CD4-positive, alpha-beta T cell treated with Interleukin-6 at 100 ng/mL for 8 hours (primary cell): ENCODE data around the gene TEX35.

ENCODE experiments used
- DNase-seq: peaks from one replicate; pipeline ENCODE4 v3.0.0-alpha.2; 2020; ENCODE audit warnings: mixed read lengths, low spot score

Gene TEX35

DNA sequence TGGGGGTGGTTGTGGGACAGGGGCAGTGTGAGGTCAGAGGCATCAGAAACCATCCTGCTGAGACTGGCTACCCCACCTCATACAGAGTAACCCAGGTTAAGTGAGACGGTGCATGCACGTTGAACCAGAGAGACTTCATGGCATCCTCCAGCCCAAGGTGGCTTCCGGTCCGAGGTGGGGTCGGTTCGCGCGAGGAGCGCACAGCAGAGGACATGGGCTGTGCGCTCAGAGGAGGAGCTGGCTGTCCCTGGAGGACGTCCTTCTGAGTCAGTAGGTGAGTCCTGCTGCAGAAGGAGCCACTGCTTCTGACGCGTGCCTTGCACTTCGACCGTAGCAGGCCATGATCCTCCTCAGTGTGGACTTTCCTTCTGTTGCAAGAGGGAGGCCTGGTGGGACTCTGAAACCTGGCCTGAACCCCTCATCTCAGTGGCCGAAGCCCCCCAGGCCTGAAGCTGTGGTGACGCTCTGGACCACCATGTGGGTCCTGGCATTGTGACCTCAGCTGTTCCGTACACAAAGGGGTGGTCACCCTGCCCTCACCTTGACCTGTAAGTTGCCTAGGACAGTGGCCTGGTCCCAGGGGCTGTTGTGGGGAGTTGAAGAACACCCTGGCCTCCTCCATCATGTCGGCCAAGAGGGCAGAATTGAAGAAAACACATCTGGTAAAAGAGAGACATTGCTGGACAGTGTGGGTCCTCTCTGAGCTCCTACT is at the start of gene TEX35:
Gene TEX35, plus strand, starts transcription at position 544 of the 712 bp plus-strand sequence. Its CDS starts 80 bp downstream, at position 624.
- DNase-seq: no peak

DNA sequence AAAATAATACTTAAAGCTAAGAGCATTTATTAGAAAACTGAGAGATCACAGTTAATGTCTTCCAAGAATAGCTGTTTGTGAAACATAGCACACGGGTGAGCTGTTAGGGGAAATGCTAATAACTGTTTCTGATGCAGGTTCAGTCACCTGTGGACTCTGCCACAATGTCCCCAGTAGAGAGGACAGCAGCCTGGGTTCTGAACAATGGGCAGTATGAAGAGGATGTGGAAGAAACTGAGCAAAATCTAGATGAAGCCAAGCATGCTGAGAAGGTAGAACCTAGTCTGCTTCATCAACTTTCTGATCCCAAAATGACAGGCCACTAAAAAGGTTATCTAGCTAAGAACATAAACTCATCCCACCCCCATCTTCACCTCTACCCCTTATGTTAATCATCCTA is 48.8 kb upstream of the TEX35 start:
- DNase-seq: no peak

DNA sequence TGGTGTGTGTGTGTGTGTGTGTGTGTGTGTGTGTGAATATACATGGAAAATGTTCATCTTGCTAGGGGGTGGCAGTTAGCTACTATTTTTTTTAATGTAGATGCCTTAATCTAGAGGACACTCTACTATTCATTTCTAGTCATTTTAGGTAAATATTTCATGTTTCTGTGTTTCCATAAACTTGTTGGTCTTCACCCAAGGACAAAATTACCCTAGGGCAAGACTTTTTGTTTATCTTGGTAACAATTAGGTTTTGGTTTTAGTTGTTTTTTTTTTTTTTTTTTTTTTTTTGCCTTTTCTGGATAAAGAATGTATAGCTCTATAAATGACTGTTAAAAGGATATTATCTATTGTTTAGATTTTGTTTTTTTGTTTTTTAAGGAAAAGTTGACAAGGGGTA is 48.3 kb upstream of the TEX35 start:
- DNase-seq: no peak

DNA sequence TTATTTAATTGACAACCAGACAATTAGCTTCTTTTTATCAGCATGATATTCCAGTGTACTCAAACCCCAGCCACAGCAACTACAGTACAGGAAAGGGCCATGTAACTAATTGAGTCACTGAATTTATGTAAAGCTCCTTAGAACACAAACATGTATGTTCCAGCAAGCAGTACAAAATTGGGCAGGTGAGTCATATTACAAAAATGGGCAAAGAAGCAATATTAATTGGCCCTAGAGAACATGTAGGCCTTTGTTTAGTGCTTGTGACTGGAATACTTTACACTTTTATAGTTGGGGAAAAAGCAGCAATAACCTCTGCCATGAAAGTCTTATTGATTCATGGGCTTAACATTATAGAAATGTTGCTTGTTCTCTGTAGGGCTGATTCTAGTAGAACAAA is 47.9 kb upstream of the TEX35 start:
- DNase-seq: no peak

DNA sequence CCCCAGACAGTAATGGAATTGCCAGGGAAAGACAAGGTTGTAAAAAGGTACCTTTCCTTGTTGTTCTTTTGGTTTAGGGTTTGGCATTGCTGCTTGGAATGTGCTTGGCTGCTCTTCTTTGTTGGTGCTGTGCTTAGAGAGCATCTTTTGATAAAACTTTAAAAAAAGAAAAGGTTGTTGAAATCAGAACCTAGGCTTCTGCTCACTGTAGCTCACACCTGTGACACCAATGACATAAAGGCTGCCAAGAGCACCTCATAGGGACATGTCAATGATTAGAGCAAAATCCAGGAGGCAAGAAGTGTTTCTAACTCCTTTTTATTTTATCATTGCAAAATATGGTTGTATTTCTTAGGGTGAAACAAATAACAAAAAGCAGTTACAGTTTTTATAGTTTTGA is 45.1 kb upstream of the TEX35 start:
- no peak for DNase-seq

DNA sequence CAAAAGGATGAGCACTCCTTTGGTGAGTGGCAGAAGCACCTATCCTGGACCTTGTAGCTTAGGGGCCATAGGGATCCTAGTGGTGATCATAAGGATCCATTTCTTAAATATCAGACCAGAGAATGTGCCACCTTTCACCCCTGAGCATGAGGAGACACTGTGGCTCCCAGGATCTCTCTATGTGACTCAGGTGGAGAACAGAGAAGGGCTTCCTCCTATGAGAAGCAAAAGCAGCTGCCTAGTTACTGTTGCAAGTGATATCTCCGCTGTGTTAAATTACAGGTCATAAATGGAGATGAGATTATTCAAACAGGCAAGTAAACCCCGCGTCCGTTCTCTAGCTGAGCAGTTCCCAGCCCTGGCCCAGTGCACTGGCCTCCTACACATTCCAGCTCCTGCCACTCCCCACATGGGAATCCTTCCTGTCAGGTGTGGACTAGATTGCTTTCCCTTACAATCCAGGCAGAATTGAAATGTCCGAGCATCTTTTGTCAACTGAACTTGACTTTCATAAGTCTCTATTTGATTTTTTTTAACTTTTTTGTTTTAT is 42.4 kb upstream of the TEX35 start:
- DNase-seq: no peak

DNA sequence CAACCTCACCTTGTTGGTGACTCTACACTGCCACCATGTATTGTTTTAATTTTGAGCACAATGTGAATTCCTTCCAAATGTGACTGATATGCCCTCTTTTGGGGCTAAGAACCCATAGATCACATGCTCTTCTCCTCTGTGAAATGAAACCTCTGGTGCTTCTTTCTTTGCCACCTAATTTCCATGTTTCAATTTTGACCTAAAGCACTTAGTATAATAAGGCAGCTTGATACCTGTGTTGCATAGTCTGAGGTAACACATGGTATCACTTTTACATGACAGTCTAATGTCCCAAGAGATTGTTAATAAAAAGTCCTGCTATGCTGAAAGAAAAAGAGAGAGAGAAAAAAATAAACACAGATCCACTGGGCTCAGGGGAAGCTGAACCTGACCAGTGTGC is 40.4 kb upstream of the TEX35 start:
- no peak for DNase-seq

DNA sequence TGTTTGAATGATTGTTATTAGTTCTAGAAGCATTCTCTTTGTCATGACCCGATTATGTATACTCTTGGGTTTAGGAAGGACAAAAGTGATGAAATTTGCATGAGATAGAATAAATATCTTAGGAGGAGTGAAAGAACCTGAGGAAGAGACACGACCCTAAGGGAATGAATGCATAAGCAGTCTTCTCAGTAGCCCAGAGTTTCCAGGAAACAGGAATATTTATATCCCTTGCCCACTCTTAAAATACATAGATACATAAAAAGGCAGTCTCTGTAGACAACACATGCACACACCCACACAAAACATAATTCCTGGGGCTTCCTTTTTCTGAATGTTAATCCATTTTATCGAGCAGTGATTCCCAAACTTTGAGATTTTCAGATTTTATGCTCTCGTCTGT is 35.5 kb upstream of the TEX35 start:
- DNase-seq: no peak

DNA sequence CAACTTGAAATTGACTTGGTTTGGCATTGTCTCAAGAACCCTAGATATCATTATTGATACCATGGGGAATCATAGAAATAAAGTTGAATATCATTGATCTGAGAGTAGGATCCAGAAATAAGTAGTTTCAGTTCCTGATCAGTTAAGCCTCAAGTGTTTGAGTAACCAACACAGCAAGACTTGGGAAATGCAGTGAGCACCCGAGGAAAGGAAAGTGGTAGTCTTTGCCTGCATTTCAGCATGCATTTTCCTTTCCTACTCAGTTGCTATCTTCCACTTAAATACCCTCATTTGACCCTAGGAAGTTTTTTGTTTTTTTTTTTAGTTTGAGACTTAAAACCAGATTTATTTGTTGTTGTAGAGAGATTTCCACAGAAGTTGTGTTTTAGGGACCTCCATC is 35.1 kb upstream of the TEX35 start:
- DNase-seq: no peak

DNA sequence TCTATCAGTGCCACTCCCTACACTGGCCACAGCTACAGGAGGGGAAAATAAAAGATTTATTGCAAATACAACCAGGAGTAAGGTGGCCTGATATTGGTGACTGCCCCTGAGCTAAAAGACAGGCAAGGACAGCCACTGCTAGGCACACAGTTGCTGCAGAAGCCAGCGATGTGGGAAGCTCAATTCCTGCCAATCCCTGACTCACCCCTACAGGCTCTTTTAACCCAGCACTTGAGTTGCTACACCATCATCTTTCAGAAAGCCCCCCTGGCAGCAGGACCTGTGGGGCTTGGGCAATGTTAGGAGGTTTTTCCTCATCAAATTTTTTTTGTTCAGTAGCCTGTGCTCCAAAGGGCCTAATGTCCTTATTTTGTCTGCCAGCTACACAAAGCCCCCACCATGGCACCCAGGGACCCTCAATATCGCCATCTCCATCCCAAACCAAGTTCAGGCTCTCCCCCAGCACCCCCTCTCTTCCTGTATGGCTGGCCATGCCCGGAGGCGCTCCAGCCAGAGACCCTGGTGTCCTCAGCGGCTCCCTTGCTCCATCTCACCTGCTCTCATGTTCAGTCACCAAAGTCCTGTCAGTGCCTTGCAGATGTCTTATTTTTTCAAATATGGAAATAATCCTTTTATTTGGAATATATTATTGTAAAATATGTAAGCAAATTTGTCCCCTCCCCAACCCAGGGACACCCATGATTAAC is 29.5 kb upstream of the TEX35 start:
- DNase-seq: no peak

DNA sequence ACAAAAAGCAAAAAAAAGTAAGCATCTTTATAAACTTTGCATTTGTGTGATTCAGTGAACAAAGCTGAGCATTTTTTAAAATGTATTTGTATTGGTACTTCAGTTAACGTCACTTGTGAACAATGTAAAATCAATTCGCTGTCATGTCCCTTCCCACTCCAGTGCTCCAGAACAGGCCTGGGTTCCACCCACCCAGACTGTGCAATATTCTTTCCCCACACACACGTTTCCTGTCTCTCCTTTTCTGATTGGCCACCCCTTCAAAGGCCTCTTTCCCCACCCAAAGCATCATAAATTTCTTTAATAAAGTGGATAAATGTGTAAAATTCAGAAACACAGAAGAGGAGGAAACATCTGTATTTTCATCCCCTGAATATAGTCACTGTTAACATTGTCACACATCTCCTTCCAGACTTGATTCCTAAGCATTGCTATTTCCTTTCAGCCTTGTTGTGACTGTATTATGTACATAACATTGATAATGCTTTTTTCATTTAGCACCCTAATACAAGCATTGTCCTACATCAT is 28.1 kb upstream of the TEX35 start:
- no peak for DNase-seq

DNA sequence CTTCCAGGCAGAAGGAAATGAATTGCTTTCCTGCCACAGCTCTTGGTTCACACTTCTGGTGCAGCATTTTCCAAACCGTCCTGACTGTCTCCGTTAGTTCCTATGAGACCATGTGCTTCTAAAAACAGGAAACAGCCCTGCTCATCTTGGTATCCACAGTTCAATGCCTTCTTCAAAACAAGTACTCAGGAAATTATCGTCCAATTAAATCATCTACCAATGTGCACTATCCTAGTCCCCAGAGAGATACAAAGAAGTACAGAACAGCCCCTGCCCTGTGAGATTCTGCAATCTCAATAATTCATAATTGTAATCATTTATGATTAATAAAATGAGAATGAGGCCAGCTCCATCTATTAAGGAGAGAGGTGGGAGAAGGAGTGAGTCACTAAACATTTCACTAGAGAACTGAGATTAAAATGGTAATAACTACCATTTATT is 27.3 kb upstream of the TEX35 start:
- no peak for DNase-seq

DNA sequence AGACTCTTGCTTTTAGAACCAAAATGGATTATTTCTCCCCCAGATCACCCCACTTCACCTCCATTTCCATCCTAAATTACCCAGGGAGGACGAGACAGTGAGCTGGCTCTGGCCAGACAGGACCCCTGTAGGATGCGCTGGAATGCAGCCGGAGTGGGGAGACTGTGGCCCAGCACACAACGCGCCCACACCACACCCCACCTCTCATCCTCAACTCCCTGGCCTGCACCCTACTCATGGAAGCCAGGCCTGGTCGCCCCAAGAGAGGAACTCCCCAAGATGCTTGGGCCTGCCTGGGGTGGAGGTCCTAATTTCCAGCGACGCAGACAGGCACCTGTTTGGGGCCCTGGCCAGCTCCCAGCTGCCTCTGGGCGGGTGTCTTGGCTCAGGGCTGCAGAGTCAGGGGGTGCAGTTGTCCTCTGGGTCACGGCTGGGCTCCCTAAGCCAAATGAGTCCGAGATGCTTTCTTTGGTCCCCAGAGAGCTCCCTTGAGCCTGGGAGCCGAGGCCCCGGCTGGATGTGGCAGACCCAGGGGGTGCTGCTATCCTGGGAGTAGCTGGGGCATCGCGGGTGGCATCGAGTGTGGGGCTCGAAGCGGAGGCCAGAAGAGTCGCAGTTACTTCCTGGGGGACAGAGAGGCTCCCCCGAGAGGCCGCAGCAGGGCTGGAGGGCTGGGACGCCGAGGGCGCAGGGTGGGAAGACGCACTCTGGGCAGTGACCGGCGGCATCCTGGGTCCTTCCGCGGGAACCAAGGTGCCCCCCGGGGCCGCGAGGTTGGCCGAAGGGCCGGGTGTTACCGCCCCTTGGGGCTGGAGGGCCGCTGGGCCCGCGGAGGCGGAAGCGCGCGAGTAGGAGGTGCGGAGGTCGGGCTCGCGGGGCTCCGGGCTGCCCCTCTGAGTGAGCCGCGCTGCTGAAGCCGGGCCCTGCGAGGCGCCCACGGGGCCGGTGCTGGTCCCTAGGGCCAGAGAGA is 26.5 kb upstream of the TEX35 start:
- no peak for DNase-seq

DNA sequence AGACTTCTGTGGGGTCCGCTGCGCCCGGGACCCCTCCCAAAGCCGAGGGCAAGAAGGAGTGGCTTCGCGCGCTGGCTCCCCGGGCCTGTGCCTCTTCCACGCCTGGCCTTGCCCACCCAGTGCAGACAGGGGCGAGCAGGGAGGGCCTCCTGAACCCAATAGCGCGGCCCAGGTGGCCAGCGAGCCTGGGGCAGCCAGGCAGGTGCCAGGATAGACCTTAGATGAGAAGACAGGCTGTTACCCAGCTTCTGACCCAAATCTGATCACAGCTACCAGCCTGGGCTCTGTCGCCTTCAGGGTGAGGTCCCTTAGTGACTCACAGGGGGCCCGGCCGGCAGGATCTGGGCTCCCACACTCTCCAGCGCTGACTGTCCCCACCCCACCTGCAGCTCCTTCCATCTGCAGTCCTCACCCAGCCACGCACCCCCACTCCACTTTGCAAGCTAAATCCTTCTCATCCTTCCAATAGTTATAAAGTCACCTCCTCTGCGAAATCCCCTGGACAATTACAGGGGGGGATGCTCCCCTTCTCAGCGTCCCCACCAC is 25.8 kb upstream of the TEX35 start:
- no peak for DNase-seq

DNA sequence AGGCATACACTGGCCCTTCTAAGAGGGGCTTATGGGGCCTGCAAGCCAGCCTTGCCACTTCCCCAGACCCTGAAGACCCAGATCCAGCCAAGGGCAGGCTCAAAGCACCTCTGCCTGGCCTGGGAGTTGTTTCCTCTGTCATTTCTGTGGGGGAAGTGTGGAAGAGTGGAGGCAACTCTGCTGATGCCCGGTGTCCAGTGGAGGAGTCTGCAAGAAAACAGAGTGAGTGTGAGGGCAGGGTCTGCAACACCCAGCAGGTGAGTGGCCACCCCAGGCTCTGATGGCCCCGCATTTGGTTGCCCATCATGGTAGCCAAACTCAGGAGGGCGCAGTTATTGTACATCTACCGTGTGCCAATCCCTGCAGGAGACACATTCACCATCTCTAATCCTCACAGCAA is 24.5 kb upstream of the TEX35 start:
- DNase-seq: no peak

DNA sequence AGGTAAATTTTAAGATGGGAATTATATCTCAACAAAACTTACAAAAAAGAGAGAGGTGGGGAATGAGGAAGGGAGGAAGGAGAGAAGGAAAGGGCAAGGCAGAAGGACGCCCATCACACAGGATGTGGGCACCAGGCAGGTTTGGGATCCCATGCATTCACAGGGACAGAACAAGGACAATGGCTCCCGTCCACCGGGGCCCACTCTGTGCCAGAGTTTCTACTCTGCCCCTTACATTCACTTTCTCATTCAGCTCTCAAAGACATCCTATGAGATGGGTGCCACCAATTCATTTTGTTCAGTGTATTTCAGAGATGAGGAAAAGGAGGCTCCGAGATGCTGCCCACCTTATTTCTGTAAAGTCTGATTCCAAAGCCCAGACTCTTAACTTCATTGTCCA is 23.5 kb upstream of the TEX35 start:
- DNase-seq: no peak

DNA sequence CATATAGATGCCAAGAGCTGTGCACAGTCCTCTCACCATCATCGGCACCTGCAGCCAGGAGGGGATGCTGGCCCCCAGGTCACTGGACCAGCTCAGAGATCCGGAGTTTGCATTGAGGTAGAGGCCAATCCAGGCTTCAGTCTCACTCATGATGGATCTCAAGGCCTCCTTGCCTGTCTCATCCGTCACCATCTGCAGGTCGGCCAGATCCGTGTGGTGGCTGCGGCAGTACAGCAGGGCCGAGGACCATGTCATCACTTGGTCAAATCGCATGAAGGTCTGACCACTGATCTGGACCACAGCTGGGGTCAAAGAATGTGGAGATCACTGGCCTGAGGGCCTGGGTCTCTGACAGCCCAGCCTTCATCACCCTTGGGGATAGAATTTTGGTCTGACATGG is 22.8 kb upstream of the TEX35 start:
- DNase-seq: no peak

DNA sequence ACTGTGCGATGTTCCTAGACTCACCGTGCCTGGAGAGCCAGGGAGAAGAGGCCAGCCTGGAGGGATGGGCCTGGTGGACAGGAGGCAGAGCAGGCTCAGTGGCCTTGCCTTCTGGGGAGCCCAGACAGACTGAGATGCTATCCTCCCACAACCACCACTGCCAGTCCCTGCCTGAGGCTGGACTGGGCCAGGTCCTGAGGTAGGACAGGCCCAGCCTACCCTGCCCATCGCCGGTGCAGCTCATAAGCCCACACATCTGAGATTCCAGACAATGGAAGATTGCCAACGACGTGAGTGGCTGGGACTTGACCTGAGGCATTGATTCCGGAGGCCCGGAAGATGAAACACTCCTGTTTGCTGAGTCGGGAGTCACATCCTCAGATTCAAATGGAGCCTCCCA is 21.9 kb upstream of the TEX35 start:
- DNase-seq: no peak

DNA sequence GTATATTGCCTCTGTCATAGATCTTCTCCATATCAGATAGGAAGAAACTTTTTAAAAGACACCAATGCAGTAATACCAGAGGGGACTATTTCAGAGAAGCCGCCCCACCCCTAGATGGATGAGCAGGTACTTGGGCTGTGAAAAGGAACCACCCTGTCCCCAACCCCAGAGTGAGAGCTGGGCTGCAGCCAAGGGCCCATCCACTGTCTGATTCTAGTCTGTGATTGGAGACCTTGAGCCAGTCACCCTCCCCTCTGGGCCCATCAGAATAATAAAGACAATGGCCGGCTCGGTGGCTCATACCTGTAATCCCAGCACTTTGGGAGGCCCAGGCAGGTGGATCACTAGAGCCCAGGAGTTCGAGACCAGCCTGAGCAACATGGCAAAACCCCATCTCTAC is 21.2 kb upstream of the TEX35 start:
- no peak for DNase-seq

DNA sequence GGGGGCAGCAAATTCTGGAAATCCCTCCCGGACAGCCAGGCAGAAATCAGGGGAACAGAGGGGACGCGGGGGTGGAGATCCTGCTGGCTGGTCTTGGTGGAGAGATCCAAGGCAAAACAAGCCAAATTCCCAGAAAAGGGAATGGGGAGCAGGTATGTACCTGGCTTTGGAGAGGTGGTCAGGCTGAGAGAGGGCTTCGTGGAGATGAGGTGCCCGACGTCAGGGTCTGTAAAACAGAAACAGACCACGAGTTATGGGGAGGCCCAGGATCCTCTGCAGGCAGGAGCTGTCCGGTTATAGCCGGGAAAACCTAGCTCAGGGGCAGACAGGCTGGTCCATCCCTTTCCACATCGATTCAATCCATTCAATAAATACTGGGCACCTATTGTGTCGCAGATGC is 20.6 kb upstream of the TEX35 start:
- no peak for DNase-seq

DNA sequence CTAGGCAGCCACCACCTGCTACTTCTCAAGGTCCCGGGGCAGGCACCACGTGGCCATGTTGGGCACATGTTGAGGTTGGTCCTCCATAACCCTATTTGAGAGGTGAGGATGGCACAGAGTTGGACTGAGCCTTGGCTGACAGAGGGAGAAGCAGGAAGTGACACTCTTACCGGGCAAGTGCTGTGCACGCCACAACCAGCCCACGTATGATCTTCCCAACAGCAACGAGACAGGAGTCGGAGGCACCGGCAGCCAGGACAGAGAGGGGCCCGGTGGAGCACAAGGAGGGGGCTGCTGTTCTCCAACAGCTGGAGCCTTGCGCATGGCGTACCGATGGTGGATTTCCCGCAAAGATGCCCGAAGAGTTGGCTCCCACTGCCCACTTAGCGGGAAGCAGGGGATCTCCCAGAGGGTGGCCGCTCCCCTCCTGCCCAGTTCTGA is 19.6 kb upstream of the TEX35 start:
- no peak for DNase-seq

DNA sequence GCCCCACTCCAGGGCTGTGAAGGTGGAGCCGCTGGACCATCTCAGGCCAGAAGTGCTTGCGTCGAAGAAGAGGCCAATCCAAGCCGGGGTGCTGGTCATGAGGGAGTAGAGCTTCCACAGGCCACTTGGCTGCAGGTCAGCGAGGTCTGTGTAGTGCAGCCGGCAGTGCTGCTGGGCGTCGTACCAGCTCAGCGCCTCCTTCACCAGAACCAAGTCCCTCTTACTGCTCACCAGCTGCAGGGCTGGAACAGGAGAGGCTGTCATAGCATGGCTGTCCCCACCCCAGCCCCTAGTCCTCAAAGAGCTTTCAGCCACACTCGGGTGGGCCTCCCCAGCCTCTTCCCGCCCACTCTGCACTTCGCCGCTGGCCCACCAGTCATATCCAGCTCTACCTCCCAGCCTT is 18.3 kb upstream of the TEX35 start:
- no peak for DNase-seq
